GM23248 (cell line): ENCODE results near the gene OR14I1. TPM values are rescaled to one million over a fixed set of nuclear protein-coding genes. Genes with fewer than 3 reads are reported as not detected.
"Not testable (repeated sequence)": the region's sequence is repeated elsewhere in the genome, so short reads cannot be mapped to it uniquely, and the experiment has no call there.

Experiments
- DNase-seq: peaks from one replicate; pipeline ENCODE4 v3.0.0-alpha.2; 2015
- H2AFZ ChIP-seq: fragments of 200-600 bp; sonication (generic); 2 replicates; pipeline ENCODE4 v1.6.1; 2016; ENCODE audit warnings: antibody characterized with exemption
- H3F3A ChIP-seq: fragments of 200-600 bp; sonication (generic); 2 replicates; pipeline ENCODE4 v1.6.1; 2016; ENCODE audit warnings: mild to moderate bottlenecking, antibody characterized with exemption, mixed run types; ENCODE audit not compliant: insufficient read depth
- H3K27ac ChIP-seq: fragments of 200-600 bp; sonication (generic); 2 replicates; pipeline ENCODE4 v1.5.1; 2016; ENCODE audit warnings: mild to moderate bottlenecking
- H3K27me3 ChIP-seq: fragments of 200-600 bp; sonication (generic); replicated peaks from 2 replicates; pipeline ENCODE4 v1.6.1; 2016; ENCODE audit warnings: mild to moderate bottlenecking; ENCODE audit not compliant: insufficient read depth
- H3K36me3 ChIP-seq: fragments of 200-600 bp; sonication (generic); 2 replicates; pipeline ENCODE4 v1.6.1; 2016; ENCODE audit warnings: low read depth, mild to moderate bottlenecking
- H3K4me1 ChIP-seq: fragments of 200-600 bp; sonication (generic); 2 replicates; pipeline ENCODE4 v1.6.1; 2016; ENCODE audit warnings: mild to moderate bottlenecking; ENCODE audit not compliant: insufficient read depth
- H3K4me2 ChIP-seq: fragments of 200-600 bp; sonication (generic); one replicate; pipeline ENCODE4 v1.6.1; 2016; ENCODE audit warnings: mild to moderate bottlenecking; ENCODE audit not compliant: unreplicated experiment
- H3K4me3 ChIP-seq: fragments of 200-600 bp; sonication (generic); 2 replicates; pipeline ENCODE4 v1.5.1; 2016; ENCODE audit warnings: mild to moderate bottlenecking
- H3K79me2 ChIP-seq: fragments of 200-600 bp; sonication (generic); 2 replicates; pipeline ENCODE4 v1.6.1; 2016; ENCODE audit warnings: mild to moderate bottlenecking; ENCODE audit not compliant: insufficient read depth
- H3K9ac ChIP-seq: fragments of 200-600 bp; sonication (generic); 2 replicates; pipeline ENCODE4 v1.6.1; 2016; ENCODE audit warnings: mild to moderate bottlenecking
- H3K9me2 ChIP-seq: fragments of 200-600 bp; sonication (generic); 2 replicates; pipeline ENCODE4 v1.6.1; 2016; ENCODE audit warnings: mixed run types, mild to moderate bottlenecking, moderate library complexity; ENCODE audit not compliant: insufficient read depth
- H3K9me3 ChIP-seq: fragments of 200-600 bp; sonication (generic); one replicate; pipeline ENCODE4 v1.6.1; 2017; ENCODE audit warnings: low read depth
- H4K20me1 ChIP-seq: fragments of 200-600 bp; sonication (generic); 2 replicates; pipeline ENCODE4 v1.6.0; 2016; ENCODE audit not compliant: insufficient read depth
- EZH2 ChIP-seq: fragments of 200-600 bp; sonication (generic); IDR thresholded peaks from 2 replicates; pipeline ENCODE4 v1.6.1; 2018; ENCODE audit warnings: antibody characterized with exemption, mild to moderate bottlenecking; ENCODE audit not compliant: insufficient read depth, poor library complexity, severe bottlenecking
- EZH2phosphoT487 ChIP-seq: fragments of 200-600 bp; sonication (generic); IDR thresholded peaks from 2 replicates; pipeline ENCODE4 v1.6.1; 2018; ENCODE audit warnings: antibody characterized with exemption, moderate library complexity, mild to moderate bottlenecking, low read depth; ENCODE audit not compliant: insufficient read depth
- WGBS, 2 experiments: methylation state at CpG; one replicate each; pipeline ENCODE4 v1.1.6; 2015 to 2017; ENCODE audit warnings: low lambda C conversion rate in 2 of 2, low coverage in 1 of 2; ENCODE audit errors: missing lambda C conversion rate in 2 of 2; 5-methylcytosine and 5-hydroxymethylcytosine counted together
- in situ Hi-C: fragments of 300-500 bp; cut with MboI; formaldehyde crosslinking; loops from 2 replicates; pipeline ENCODE4 v1.15.0; 2020
- polyA plus RNA-seq: library from polyadenylated mRNA; unstranded; fragments of >200 nt; fragmentation: Nextera tagmentation; extraction: Ambion mirVana; gene quantifications from 2 replicates; pipeline ENCODE4 v1.2.1, GENCODE V29; 2016
- small RNA-seq: library from RNA; depleted of rRNA; stranded (forward); fragments of <200 nt; gene quantifications from one replicate; pipeline ENCODE3, GENCODE V24; 2014; ENCODE audit warnings: low read depth, low replicate concordance
- total RNA-seq: library from RNA; depleted of rRNA; stranded (reverse); fragments of >200 nt; shearing (Covaris generic); gene quantifications from 2 replicates; pipeline ENCODE4 v1.2.3, GENCODE V29; 2014; rRNA removed

OR14I1 gene
- total and polyA plus RNA-seq, 2 experiments from 2014 or later, result not detected

DNA sequence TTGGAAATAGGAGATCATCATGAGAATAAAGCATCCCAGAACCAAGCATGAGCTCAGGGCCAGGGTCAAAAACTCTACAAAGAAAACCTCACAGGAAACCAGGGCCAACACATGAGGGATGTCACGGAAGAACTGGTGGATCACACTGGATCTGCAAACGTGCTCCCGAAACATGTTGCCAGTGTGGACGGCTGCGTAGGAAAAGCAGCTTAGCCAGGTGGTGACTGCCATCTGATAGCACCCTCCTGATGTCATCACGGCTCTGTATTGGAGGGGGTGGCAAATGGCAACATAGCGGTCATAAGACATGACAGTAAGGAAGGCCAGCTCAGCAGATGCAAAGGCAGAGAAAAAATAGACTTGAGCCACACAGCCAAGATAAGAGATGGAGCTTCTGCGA is 20.9 kb downstream of the OR14I1 start:
- in situ Hi-C loops, result no loop called here
- DNase-seq, result no peak
- no peak overlapping the region for H3K9ac ChIP-seq

DNA sequence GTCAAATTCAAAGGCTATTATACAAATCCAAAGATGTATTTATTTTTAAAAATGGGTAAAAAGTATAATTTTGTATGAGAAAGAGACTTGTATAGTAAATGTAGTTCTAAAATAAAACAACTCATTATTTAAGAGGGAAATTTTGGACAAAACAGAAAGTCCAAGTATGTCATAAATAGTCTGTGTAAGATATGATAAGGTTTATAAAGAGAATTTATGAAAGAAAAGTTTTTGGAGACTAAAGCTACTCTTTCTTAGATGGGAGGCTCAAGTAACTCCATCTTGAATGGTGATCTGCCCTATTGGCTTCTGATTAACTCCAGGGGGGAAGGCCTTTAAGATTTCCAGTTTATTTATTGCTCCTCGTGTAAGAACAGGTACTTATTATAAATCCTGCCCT is 32.6 kb downstream of the OR14I1 start:
- Histone ChIP-seq H3K27ac (no peak overlapping the region), H3K9me3 (peaks cover 6% of the 10 kb centered on the region), H3K9ac (no peak overlapping the region), H3K9me2 (no peaks in the 10 kb centered on the region), H4K20me1 (no peaks in the 10 kb centered on the region), H3K36me3 (no peaks in the 10 kb centered on the region), H3K4me3 (no peak overlapping the region), H3K4me2 (no peak overlapping the region), H3F3A (no peaks in the 10 kb centered on the region), H2AFZ (no peak overlapping the region), H3K27me3 (no peaks in the 10 kb centered on the region), H3K79me2 (no peaks in the 10 kb centered on the region), H3K4me1 (no peaks in the 10 kb centered on the region)
- no peak for TF ChIP-seq EZH2phosphoT487
- no peak for TF ChIP-seq EZH2
- DNase-seq, result no peak
- in situ Hi-C loops, result no loop called here
- WGBS, 2 experiments, result 15 to 18% methylated on average over 1 of the region's 1 CpG

More for the DNA sequence above, 20.9 kb downstream of the OR14I1 start:
- 26 to 34% methylated on average over 8 of the region's 8 CpGs for WGBS, 2 experiments
- no peaks in the 10 kb centered on the region for H4K20me1 ChIP-seq
- no peak overlapping the region for H3K4me2 ChIP-seq
- H3K27me3 ChIP-seq, result no peaks in the 10 kb centered on the region
- H3K79me2 ChIP-seq, result no peaks in the 10 kb centered on the region
- H3K4me3 ChIP-seq, result no peak overlapping the region
- H2AFZ ChIP-seq, result no peak overlapping the region
- H3K9me3 ChIP-seq, result no peaks in the 10 kb centered on the region
- TF ChIP-seq EZH2 (no peak), EZH2phosphoT487 (no peak)
- no peaks in the 10 kb centered on the region for H3K36me3 ChIP-seq
- no peaks in the 10 kb centered on the region for H3F3A ChIP-seq
- no peak overlapping the region for H3K27ac ChIP-seq
- H3K4me1 ChIP-seq, result no peaks in the 10 kb centered on the region
- no peaks in the 10 kb centered on the region for H3K9me2 ChIP-seq

DNA sequence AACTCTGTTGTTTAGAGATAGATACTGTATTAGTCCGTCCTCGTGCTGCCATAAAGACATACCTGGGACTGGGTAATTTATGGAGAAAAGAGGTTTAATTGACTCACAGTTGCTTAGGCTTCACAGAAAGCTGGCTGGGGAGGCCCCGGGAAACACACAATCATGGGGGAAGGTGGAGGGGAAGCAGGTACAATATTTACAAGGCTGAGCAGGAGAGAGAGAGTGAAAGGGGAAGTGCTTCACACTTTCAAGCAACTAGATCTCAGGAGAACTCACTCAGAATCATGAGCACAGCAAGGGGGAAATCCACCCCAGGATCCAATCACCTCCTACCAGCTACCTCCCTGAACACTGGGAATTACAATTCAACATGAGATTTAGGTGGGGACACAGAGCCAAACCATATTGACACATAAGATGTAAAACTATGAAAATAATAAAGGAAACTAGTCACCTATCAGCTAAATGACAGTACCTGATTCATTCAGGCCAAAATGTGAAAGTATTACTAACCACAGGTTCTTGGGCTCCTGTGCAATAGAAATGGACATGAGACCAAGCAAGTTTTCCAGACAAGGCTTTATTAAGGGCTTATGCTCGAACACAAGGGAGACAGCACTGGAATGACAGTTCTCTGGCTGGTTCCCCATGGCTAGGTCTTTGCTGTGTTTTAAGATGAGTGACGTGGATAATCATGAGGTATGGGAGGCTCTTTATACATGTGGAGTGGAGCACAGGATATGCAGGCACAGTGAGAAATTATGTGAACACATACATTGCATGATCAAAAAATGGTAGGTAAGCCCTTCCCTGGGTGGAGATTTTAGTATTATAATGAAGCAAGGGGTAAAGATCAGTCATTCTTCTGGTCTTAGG is 38.9 kb downstream of the OR14I1 start:
- H3K9me2 ChIP-seq, H3K9me3 ChIP-seq, H3K27ac ChIP-seq, H3K9ac ChIP-seq, H3K36me3 ChIP-seq, H2AFZ ChIP-seq, in situ Hi-C loops, H3K4me1 ChIP-seq, H3K4me2 ChIP-seq, DNase-seq, H3F3A ChIP-seq, H3K79me2 ChIP-seq, H4K20me1 ChIP-seq, H3K27me3 ChIP-seq, H3K4me3 ChIP-seq: not testable (repeated sequence)
- WGBS, 2 experiments, result 4 to 11% methylated on average over 5 of the region's 5 CpGs

DNA sequence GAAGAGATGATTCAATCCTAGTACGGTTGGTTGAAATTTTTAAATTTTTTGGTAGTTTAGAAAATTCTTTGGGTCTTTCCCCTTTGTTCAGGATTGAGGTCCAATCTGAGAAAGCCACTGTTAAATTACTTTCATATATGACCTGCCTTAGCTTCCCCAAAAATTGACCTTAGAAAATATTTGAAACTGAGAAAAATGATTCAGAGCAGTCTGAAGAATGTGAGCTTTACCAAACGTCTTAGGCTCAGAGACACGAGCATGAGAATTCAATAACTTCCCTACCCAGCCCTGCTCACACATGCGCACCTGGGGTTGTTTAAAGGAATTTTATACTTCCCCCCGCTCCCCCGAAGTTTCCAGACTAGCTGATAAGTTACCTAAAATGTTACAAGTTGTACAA is 45.8 kb downstream of the OR14I1 start:
- H3K4me2 ChIP-seq, H3K36me3 ChIP-seq, H4K20me1 ChIP-seq, H3K79me2 ChIP-seq, H3F3A ChIP-seq, H3K9me2 ChIP-seq, H3K9me3 ChIP-seq, H3K27ac ChIP-seq, DNase-seq, H3K4me3 ChIP-seq, H2AFZ ChIP-seq, H3K9ac ChIP-seq, H3K4me1 ChIP-seq, in situ Hi-C loops, H3K27me3 ChIP-seq: not testable (repeated sequence)
- 20 to 33% methylated on average over 6 of the region's 6 CpGs for WGBS, 2 experiments

DNA sequence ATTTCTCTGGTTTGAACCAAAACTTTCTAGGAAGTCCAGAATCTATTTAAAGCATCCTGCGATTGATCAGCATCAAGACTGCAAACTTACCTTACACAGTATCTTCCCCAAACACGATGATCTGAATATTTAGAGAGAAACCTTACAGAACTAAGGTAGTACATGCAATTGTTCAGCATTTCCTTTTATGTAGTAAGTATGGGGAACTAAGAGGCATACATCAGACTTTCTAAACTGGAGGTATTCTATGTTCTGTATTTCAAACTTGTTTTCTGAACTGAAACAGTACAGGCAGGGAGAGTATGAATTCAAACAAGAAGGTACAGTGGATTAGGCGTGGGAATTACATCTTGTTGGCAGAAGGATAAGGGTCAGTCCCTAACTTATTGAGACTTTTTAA is 47.2 kb downstream of the OR14I1 start, which contains the start of gene OR2T27:
Gene OR2T27 (minus strand): TSS at position 175 of the 400 bp plus-strand sequence. CDS start 4,644 bp downstream, outside the sequence.
- H3K4me1 ChIP-seq, H3K9ac ChIP-seq, H3K36me3 ChIP-seq, in situ Hi-C loops, H3K27me3 ChIP-seq, H3K4me3 ChIP-seq, H3K9me2 ChIP-seq, H3F3A ChIP-seq, H2AFZ ChIP-seq, H3K9me3 ChIP-seq, H4K20me1 ChIP-seq, H3K4me2 ChIP-seq, DNase-seq, H3K27ac ChIP-seq, H3K79me2 ChIP-seq: not testable (repeated sequence)
- 10 to 13% methylated on average over 1 to 2 of the region's 3 CpGs for WGBS, 2 experiments

Small RNA genes within 50 kb of the gene (small RNA-seq; reads per million reads assigned to genes)
- gene AHCYP8, result not detected

Other genes with a start within 250 kb of the OR14I1 start
- not detected in 2 replicates for gene OR2T3, start 229.4 kb downstream of the OR14I1 start, total RNA-seq
- not detected in 2 replicates for gene OR2T3, start 229.4 kb downstream of the OR14I1 start, polyA plus RNA-seq
- gene OR2T5, start 214.2 kb downstream of the OR14I1 start, total RNA-seq, result not detected in 2 replicates
- gene OR2T5, start 214.2 kb downstream of the OR14I1 start, polyA plus RNA-seq, result not detected in 2 replicates
- gene OR2G6, start 194.7 kb downstream of the OR14I1 start, total RNA-seq, result not detected in 2 replicates
- not detected in 2 replicates for gene OR2G6, start 194.7 kb downstream of the OR14I1 start, polyA plus RNA-seq
- not detected in 2 replicates for gene OR2T29, start 140.0 kb downstream of the OR14I1 start, total RNA-seq
- gene OR2T29, start 140.0 kb downstream of the OR14I1 start, polyA plus RNA-seq, result not detected in 2 replicates
- gene OR2T34, start 128.0 kb downstream of the OR14I1 start, total RNA-seq, result not detected in 2 replicates
- gene OR2T34, start 128.0 kb downstream of the OR14I1 start, polyA plus RNA-seq, result not detected in 2 replicates
- gene OR2T10, start 105.1 kb downstream of the OR14I1 start, total RNA-seq, result not detected in 2 replicates
- gene OR2T10, start 105.1 kb downstream of the OR14I1 start, polyA plus RNA-seq, result not detected in 2 replicates
- not detected in 2 replicates for gene OR2T11, start 67.7 kb downstream of the OR14I1 start, total RNA-seq
- gene OR2T11, start 67.7 kb downstream of the OR14I1 start, polyA plus RNA-seq, result not detected in 2 replicates
- gene OR2T35, start 57.5 kb downstream of the OR14I1 start, total RNA-seq, result not detected in 2 replicates
- gene OR2T35, start 57.5 kb downstream of the OR14I1 start, polyA plus RNA-seq, result not detected in 2 replicates
- gene OR2T27, start 47.2 kb downstream of the OR14I1 start, total RNA-seq, result not detected in 2 replicates
- not detected in 2 replicates for gene OR2T27, start 47.2 kb downstream of the OR14I1 start, polyA plus RNA-seq
- not detected in 2 replicates for gene LYPD8, start 53.0 kb upstream of the OR14I1 start, total RNA-seq
- not detected in 2 replicates for gene LYPD8, start 53.0 kb upstream of the OR14I1 start, polyA plus RNA-seq
- 46.4 and 64.4 TPM in 2 replicates for gene SH3BP5L, start 123.1 kb upstream of the OR14I1 start, total RNA-seq
- gene SH3BP5L, start 123.1 kb upstream of the OR14I1 start, polyA plus RNA-seq, result 5.3 and 5.9 TPM in 2 replicates
- 13.5 and 13.8 TPM in 2 replicates for gene ZNF672, start 135.5 kb upstream of the OR14I1 start, total RNA-seq
- gene ZNF672, start 135.5 kb upstream of the OR14I1 start, polyA plus RNA-seq, result 10.5 and 11.6 TPM in 2 replicates
- 17.0 and 21.5 TPM in 2 replicates for gene ZNF692, start 156.3 kb upstream of the OR14I1 start, total RNA-seq
- gene ZNF692, start 156.3 kb upstream of the OR14I1 start, polyA plus RNA-seq, result 16.2 and 16.7 TPM in 2 replicates
- gene PGBD2, start 203.5 kb upstream of the OR14I1 start, total RNA-seq, result 3.5 and 6.1 TPM in 2 replicates
- 5.0 and 5.8 TPM in 2 replicates for gene PGBD2, start 203.5 kb upstream of the OR14I1 start, polyA plus RNA-seq